Measurements from ENCODE around the gene PLEKHM3. TPM values are rescaled to one million over a fixed set of nuclear protein-coding genes. Genes with fewer than 3 reads are reported as not detected.

PLEKHM3 gene
- total RNA-seq, 2 donors from 2014 or later = 9.8 to 10.4 TPM

DNA sequence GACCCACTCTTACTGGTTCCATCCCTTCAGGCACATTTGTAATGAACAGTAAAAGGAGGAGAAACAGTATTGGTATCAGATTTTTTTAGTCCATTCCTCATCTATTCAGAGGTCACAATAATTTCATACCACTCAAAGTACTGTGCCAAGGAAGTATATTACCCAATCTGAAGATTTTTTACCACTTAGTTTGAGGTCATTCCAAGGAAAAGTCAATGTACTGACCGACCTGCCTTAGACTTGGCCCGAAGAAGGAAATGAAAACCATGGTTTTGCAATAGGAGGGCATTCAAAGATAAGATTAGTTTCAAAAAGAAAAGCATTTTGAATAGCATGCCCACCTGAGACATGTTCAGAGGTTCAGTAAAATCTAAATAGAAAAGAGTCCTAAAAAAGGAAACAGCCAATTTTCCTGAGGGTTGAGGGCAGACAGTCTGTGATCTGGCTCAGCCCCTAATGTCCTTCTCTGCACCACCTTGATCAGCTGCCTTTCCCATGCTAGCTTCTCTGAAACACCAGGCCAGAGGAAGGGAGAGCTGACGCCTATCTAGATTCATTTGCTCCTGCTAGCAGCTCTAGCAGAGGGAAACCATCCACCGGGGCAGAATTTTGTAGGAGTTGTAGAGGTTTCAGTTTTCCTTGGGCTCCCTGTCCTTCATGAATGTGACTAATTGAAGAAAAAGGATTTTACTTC, 148.3 kb downstream of the PLEKHM3 start:
- ATAC-seq = no peak

DNA sequence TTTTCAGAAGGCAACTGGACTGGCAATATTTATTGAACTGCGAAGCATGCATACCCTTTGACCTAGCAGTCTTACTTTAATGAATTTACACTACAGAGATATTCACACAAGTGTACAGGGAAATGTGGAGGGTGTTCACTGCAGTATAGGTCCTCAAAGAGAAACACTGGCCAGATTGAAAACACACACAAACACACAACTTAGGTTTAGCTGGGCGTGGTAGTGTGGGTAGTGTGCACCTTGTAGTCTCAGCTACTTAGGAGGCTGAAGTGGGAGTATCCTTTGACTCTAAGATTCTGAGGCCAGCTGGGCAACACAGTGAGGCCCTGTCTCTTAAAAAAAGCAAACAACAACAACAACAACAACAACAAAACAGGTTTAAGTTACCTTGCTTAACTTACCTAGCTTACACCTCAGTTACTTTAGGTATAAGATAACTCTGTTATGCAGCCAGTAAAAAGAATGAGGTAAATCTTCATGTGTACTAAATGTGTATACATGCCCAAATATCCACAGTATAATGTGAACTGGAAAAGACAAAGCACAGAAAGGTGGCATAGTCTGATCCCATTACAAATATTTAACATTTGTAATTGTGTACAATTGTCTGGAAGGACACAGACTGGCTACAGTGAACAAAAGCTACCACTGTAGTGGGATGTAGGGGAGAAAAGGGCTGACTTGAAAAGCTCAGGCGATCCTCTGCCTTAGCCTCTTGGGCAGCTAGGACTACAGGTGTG, 149.7 kb downstream of the PLEKHM3 start:
- ATAC-seq (peak; percentile 87), DNase-seq (no peak)
- intact Hi-C loops (cut with DNase I, micrococcal nuclease) = no loop called here

More for the DNA sequence above, 148.3 kb downstream of the PLEKHM3 start:
- intact Hi-C loops (cut with DNase I, micrococcal nuclease) = no loop called here
- DNase-seq = no peak

DNA sequence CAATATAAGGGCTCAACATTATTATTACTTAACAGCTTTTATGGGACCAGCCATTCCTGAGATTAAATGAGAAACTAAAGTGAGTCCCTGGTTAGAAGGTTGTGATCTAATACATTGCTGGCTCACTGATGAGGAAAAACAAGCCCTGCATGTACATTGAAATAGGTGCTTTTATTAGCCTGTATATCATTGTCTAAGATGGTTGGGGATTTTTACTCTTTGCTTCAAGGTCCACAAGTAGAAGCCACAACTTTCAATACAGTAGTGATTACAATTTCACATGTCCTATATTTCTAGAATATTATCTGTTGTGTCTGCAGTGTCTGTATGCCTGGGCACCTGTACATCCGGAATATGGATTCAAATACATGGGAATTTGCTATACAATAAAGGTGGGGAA, 151.5 kb downstream of the PLEKHM3 start:
- no peak for DNase-seq
- ATAC-seq = no peak
- intact Hi-C loops (cut with DNase I, micrococcal nuclease) = no loop called here

DNA sequence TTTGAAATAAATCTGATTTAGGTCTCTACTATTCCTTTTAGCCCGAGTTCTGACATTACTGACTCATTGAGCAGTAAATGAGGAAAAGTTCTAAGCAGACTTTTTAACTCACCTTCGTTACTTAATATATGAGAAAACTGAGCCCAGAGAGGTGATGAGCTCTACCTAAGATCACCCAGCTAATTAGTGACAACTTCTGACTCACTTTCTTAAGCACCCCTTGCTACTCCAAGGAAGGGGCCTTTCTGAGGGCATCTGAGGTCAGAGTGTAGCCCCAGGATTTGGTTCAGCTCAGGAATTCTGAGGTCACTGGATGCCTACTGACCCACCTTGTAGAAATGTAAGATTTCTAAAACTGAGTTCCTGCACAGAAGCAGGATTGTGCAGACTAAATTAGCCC, 153.4 kb downstream of the PLEKHM3 start:
- ATAC-seq (no peak), DNase-seq (no peak)
- intact Hi-C loops (cut with DNase I, micrococcal nuclease) = no loop called here

DNA sequence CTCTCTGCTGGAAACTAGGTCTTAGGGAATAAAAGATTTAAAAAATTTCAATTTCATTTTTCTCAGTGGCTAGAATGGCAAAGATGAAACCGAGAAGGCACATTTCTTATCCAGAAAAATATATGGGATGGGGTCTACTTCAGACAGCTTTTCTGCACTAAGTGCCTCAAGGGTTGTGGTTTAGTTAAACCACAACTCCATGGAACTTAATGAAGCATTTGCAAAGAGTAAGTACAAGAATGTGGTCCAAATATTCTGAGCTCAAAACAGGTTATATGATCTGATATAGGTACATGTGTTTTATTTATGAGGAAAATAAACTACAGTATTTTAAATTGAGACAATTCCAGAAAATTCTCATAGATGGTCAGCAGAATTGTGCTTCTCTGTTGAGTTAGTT, 153.8 kb downstream of the PLEKHM3 start:
- intact Hi-C loops (cut with DNase I, micrococcal nuclease) = no loop called here
- no peak for DNase-seq
- no peak for ATAC-seq

DNA sequence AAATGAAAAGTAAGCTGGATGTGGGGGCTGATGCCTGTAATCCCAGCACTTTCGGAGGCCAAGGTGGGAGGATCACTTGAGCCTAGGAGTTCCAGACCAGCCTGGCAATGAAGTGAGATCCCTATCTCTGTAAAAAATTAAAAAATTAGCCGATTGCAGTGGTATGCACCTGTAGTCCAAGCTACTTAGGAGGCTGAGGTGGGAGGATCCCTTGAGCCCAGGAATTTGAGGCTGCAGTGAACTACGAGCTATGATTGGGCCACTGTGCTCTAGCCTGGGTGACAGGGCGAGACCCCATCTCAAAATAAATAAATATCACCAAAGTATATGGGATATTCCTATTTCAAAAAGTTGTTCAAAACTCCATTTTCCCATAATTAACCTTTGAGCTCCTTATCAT, 154.5 kb downstream of the PLEKHM3 start:
- intact Hi-C loops (cut with DNase I, micrococcal nuclease) = no loop called here
- no peak for DNase-seq
- no peak for ATAC-seq

DNA sequence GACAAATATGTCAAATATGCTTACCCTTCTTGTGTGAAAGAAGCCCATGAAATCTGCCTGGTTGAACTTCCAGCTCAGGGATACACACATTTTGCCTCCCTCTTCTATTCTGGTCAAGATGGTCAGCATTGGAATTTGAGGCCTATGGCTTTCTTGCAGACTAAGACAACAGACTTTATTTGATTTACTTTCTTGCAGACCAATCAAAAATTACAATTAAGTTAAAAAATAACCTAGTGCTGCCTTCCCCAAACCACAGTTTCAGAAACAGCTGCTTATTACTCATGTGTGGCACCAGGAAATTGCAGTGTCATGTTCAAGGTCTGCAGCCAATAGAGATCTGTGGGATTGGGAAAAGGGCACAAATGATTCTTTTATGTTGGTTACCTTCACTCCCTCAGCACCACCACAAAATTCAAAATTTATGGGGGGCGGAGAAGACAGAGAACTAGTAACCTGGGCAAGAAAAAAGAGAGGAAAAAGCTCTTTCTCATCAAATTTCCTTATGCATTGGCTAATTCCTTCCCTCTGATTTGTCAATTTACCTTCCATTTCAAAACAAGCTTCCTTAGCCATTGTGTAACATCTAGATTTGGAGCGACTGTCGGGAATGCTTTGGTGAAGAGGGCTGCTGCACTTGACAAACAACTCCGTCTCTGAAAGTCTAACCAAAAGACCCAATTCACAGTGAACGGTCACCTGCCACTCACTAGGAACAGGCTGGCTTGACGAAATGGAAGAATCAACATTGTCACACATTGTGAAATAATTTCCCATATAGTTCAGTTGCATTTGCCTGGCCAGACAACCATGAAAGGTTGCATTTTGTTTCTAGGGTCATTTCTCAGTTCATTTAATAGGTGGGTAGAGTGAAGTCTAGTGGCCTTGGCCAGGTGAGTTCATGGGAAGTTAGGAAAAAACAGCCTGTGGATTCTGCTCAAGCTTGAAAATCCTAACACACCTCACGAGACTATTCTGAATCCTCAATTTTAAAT, 155.2 kb downstream of the PLEKHM3 start:
- no peak for DNase-seq
- intact Hi-C loops (cut with DNase I, micrococcal nuclease) = no loop called here
- ATAC-seq = peak; percentile 90

DNA sequence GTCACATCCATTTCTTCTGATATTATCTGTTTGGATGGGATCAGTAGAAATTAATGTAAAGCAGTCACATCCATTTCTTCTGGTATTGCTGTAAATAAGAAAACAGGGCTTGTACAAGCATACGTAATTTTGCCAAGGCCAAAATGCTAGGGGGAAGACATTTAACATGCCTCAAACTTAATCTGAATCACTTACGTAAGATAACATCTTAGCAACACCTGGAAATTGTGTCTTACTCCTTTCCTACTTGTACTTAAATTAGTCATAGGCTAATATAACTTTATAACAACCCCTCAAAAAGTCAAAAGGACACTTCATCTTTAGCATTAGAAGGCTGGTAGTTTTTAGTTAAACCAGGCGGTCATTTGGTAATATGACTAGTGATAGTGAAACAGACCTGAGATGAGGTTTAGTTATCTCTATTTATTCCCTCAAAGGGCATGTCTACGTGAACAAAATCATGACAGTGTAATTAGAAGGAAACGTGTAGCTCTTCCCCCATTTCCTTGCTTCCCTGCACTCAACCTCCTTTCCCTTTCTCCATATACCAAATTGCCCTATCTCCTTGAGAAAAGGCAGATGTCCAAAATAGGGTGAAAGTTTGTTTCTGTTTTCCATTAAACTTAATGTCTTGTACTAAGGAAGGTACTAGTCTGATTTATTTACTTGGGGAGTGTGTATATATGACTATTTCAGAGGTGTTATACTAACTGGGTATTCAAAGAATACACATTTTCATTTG, 156.3 kb downstream of the PLEKHM3 start:
- ATAC-seq (peak; percentile 21), DNase-seq (no peak)
- intact Hi-C loops (cut with DNase I, micrococcal nuclease) = no loop called here

DNA sequence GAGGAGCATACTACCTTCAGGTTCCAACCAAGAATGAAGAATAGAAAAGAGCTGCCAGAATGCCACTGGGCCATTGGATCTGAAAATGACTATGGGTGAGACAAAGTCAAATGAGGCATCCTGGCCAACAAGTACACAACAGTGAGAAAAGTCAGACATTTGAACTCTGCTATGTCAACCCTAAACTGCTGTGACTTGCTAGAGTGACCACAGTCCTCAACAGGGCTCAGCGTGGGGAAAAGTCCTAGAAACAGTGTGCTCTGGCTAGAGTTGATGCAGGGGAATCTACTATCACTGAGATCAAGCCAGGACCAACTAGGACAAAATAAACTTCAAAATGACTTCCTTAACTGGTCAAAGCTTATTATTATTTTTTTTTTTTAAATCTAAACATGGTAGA, 157.4 kb downstream of the PLEKHM3 start:
- DNase-seq = no peak
- ATAC-seq = no peak
- intact Hi-C loops (cut with DNase I, micrococcal nuclease) = no loop called here

DNA sequence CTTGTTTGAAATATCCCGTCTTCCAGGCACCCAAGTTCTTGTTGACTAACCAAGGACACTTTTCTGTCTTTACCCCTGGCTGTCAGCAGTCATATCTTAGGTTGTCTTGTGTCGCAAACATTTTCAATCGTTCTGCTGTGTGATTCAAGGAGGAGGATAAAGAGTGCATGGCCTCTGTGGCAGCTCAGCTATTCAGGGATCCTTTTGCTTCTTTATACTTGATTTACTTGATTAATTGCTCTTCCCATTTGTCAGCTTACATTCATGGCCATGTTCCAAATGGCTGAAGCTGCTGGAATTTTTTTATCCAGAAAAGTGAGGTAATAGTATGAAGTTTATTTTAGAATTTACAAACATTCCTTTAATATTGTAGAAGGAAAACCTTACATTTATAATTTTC, 158.3 kb downstream of the PLEKHM3 start:
- DNase-seq (no peak), ATAC-seq (no peak)
- intact Hi-C loops (cut with DNase I, micrococcal nuclease) = no loop called here

DNA sequence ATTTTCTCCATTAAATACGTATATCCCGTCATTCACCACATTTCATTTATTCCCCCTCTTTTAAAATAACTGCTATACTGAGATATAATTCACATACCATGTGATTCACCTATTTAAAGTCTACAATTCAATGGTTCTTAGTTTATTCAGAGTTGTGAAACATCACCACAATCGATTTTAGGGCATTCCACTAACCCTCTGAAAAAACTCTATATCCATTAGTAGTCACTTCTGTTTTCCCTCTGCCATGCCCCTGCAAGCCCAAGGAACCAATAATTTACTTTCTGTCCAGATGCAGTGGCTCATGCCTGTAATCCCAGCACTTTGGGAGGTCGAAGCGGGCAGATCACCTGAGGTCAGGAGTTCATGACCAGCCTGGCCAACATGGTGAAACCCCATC, 160.1 kb downstream of the PLEKHM3 start:
- no peak for ATAC-seq
- no peak for DNase-seq
- intact Hi-C loops (cut with DNase I, micrococcal nuclease) = no loop called here

DNA sequence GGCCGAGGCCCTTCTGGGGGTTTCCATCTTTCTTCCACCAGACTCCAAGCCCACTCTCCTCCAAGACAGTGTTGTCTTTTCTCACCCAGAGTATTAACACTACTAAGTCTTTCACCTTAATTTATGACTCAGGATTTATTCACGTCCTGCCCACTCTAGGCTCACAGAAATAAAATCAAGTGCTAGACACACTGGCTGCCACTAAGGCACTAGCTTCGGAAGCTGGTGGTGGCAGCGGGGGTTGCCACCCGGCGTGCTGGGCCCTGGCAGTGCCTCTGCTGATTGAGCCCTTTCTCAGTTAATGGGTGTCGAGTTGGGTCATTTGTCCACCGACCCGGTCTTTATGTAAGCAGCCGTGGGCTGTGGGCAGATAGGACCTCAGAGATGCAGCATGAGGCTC, 162.0 kb downstream of the PLEKHM3 start:
- ATAC-seq (no peak), DNase-seq (no peak)
- intact Hi-C loops (cut with DNase I, micrococcal nuclease) = no loop called here

DNA sequence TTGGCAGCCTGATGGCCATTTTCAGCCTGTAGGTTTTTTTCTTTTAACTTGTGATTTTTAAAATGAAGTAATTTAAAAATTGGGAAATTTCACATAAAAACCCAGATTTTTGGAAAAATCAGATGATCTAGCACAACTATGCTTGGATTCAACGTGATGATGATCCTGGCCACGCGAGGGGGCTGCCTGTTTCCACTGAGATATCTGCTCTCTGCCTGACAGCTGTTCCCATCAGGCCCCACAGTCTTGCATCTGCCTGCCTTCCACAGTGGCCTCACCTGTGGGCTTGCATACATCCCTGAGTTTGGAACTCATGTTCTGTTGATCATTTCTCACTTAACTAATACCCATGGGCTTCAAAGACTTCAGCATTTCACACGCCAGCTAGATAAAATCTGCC, 163.5 kb downstream of the PLEKHM3 start:
- DNase-seq (no peak), ATAC-seq (no peak)
- intact Hi-C loops (cut with DNase I, micrococcal nuclease) = no loop called here

DNA sequence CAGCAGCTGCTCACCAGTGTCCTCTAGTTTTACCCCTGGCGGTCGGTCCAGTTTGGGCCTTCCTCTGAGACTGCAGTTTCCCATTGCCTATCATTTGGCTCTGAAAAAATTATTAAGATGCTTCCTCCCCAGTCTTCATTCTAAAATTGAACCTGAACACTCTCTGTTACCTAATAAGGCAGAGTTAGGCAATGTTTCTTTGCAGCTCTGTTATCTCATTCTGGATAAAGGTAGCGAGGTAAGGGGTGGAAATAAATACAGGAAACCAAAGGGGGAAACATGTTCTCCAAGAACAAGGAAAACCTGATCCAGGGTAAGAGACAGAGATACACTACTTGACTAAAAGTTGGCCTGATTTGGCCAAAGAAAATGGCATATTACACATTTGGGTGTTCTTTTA, 164.6 kb downstream of the PLEKHM3 start:
- intact Hi-C loops (cut with DNase I, micrococcal nuclease) = no loop called here
- no peak for DNase-seq
- ATAC-seq = no peak

DNA sequence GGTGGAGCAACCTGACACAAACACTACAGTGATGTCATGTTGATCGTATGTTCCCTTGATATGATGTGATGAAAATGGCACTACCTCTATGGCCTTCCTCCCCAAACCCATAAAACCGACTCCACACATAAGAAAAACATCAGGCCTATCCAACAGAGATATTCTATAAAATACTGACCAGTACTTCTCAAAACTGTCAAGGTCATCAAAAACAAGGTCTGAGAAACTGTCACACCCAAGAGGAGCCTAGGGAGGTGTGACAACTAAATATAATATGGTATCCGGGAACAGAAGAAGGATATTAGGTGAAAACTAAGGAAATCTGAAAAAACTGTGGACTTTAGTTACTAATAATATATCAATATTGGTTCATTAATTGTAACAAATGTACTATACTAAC, 169.7 kb downstream of the PLEKHM3 start:
- DNase-seq (no peak), ATAC-seq (no peak)
- intact Hi-C loops (cut with DNase I, micrococcal nuclease) = no loop called here

DNA sequence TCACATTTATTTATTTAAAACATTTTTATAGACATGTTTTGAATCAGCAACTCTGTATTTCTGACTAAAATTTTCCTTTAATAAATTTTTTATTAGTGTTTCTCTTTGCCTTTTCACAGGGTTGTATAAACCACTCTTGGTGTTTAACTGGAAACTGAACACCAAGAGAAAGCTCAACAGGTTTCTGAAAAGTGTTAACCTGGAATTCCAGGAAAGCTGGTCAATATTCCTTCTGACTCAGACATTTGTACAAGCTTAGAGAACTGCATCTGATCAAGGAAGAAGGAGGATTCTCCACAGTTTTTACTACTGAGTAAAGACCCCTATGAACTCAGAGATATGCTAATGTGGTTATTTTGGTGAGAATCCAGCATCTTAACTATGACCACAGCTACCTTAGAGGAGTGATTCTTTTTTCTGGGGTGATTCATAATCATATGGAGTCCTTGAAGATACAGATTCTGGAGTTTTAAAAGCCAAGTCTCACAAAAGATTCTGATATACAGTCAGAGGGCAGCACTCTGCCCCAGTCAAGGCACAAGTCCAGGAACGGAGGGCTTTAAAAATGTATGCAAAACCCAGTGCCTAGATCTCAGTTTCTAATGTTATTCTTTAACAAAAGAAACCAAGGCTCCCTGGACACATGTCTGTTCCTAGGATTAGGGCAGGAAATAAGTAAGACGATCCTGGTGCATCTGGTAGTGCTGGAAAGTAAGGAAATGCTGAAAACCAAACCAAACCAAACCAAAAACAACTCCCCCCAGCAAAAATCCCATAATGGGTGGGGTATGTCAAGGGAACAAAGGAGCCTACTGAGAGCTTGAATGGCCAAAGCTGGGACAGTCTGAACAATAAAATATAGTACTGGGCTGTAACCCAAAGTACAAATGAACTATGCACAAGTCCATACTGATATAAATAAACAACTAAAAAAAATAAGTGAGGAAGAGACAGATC, 170.6 kb downstream of the PLEKHM3 start:
- DNase-seq (no peak), ATAC-seq (peak; percentile 57)
- intact Hi-C loops (cut with DNase I, micrococcal nuclease) = no loop called here

DNA sequence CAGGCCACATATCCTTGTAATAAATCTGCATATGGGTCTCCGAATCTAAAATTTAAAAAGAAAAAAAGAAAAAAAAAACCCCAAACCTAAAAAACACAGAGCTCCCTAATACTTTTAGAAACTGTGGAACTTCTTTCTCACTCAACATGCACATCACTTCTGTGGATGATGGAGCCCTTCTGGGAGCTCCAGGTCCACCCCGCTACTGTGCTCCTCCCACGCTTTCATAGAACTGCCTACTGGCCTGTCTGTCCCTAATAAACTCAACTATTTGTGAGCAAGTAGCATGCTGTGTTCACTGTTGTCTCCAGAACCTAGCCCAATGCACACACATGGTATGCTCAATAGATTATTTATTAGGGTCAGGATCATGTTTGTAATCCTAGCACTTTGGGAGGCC, 172.5 kb downstream of the PLEKHM3 start:
- intact Hi-C loops (cut with DNase I, micrococcal nuclease) = no loop called here

DNA sequence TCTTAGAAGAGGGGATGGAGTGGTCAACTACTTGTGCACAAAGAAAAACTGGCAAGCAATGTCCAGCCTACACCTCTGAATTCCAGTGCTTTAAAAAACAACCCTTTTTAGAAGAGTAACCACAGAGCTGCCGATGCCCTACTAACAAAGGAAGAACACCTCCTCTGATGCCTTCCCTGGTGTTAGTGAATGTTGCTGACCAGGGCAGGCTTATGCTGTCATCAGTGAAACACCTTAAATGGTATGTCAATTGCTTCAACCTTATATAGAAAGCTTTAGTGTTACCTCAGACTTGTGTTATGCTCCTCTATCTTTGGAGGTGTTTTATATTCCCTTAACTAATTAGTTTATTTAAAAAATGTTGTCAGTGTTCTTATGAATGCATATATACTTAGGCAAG, 175.9 kb downstream of the PLEKHM3 start:
- ATAC-seq (no peak), DNase-seq (no peak)
- intact Hi-C loops (cut with DNase I, micrococcal nuclease) = no loop called here

More for the DNA sequence above, 172.5 kb downstream of the PLEKHM3 start:
- DNase-seq = no peak
- no peak for ATAC-seq
